Measurements from ENCODE around the gene EMC10. TPM values are rescaled to one million over a fixed set of nuclear protein-coding genes. Genes with fewer than 3 reads are reported as not detected.

Gene EMC10
- total RNA-seq, 1 experiment from 2014 or later, result 66.7 TPM

- no peaks in the 10 kb centered on the region for H3K27me3 ChIP-seq (ENCODE audit: control insufficient read depth, insufficient read depth, low read length)
- no peaks in the 10 kb centered on the region for H3K4me1 ChIP-seq (ENCODE audit: control insufficient read depth, insufficient read depth, low read length)
These were observed 6.6 kb downstream of the EMC10 start for GRCh38 chr19:50482916-50483315.

GRCh38 chr19:50485284-50485955 is 9.1 kb downstream of the EMC10 start:
- no peak for DNase-seq (ENCODE audit: low read depth, low spot score)
- ChIA-PET CTCF (no interaction called here), POLR2A (no interaction called here)
- no peak for TF ChIP-seq REST (IDR thresholded peaks at IDR 0.05; ENCODE audit: insufficient read depth in 1 of 2, low read depth in 2 of 2, low read length in 1 of 2)
- in situ Hi-C loops (cut with HindIII; ENCODE audit: low pct_unique_long_range_greater_than_20kb, low sequenced_read_pairs), result no loop called here
- no peak overlapping the region for H3K27ac ChIP-seq (ENCODE audit: low read length)
- no peak overlapping the region for H3K4me3 ChIP-seq (ENCODE audit: low read depth in 2 of 2, low read length in 2 of 2)
- ATAC-seq, result no peak
- no peaks in the 10 kb centered on the region for H3K27me3 ChIP-seq (ENCODE audit: control insufficient read depth, insufficient read depth, low read length)
- BruUV-seq (replicated peaks), result no TSS peak
- intact Hi-C loops (cut with micrococcal nuclease; ENCODE audit: unreplicated experiment), result no loop called here
- H3K9me3 ChIP-seq (ENCODE audit: control insufficient read depth, insufficient read depth, low read depth, low read length), result no peaks in the 10 kb centered on the region; the same call in 1 of the 2 replicates
- H3K36me3 ChIP-seq (ENCODE audit: control insufficient read depth, insufficient read depth, low read length), result no peaks in the 10 kb centered on the region
- H3K4me1 ChIP-seq (ENCODE audit: control insufficient read depth, insufficient read depth, low read length), result no peaks in the 10 kb centered on the region

More at GRCh38 chr19:50482916-50483315, 6.6 kb downstream of the EMC10 start:
- TF ChIP-seq TCF7L2 (IDR thresholded peaks at IDR 0.05; ENCODE audit: low read depth, low read length), result no peak
- TF ChIP-seq, protein P1, sequence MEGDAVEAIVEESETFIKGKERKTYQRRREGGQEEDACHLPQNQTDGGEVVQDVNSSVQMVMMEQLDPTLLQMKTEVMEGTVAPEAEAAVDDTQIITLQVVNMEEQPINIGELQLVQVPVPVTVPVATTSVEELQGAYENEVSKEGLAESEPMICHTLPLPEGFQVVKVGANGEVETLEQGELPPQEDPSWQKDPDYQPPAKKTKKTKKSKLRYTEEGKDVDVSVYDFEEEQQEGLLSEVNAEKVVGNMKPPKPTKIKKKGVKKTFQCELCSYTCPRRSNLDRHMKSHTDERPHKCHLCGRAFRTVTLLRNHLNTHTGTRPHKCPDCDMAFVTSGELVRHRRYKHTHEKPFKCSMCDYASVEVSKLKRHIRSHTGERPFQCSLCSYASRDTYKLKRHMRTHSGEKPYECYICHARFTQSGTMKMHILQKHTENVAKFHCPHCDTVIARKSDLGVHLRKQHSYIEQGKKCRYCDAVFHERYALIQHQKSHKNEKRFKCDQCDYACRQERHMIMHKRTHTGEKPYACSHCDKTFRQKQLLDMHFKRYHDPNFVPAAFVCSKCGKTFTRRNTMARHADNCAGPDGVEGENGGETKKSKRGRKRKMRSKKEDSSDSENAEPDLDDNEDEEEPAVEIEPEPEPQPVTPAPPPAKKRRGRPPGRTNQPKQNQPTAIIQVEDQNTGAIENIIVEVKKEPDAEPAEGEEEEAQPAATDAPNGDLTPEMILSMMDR (IDR thresholded peaks at IDR 0.05), result no peak
- TF ChIP-seq POLR2AphosphoS5 (IDR thresholded peaks at IDR 0.05; ENCODE audit: low read depth, low read length), result no peak
- TF ChIP-seq SIN3A (IDR thresholded peaks at IDR 0.05; ENCODE audit: borderline replicate concordance, insufficient read depth, low read depth, low read length), result no peak
- TF ChIP-seq REST (IDR thresholded peaks at IDR 0.05; ENCODE audit: insufficient read depth in 1 of 2, low read depth in 2 of 2, low read length in 1 of 2), result no peak
- no peaks in the 10 kb centered on the region for H3K36me3 ChIP-seq (ENCODE audit: control insufficient read depth, insufficient read depth, low read length)
- ChIA-PET POLR2A (no interaction called here), CTCF (no interaction called here)
- in situ Hi-C loops (cut with HindIII; ENCODE audit: low pct_unique_long_range_greater_than_20kb, low sequenced_read_pairs) (no loop called here), intact Hi-C loops (cut with micrococcal nuclease; ENCODE audit: unreplicated experiment) (no loop called here)
- BruUV-seq (replicated peaks), result TSS peak; percentile 82
- DNase-seq (ENCODE audit: low read depth, low spot score), result no peak
- ATAC-seq, result no peak
- H3K4me3 ChIP-seq (ENCODE audit: low read depth in 2 of 2, low read length in 2 of 2), result no peak overlapping the region
- no peaks in the 10 kb centered on the region; the same call in 1 of the 2 replicates for H3K9me3 ChIP-seq (ENCODE audit: control insufficient read depth, insufficient read depth, low read depth, low read length)
- H3K27ac ChIP-seq (ENCODE audit: low read length), result no peak overlapping the region
